RWPE2 (cell line): ENCODE results near the gene OIT3.

Experiments
- ATAC-seq: fragments of 200-7000 bp; cut with Tn5 transposase; 3 replicates; pipeline ENCODE4 v1.9.1; 2021; ENCODE audit warnings: low read depth
- DNase-seq: peaks from one replicate; pipeline ENCODE4 v3.0.0-alpha.2; 2020; ENCODE audit warnings: low spot score
- H3K27ac ChIP-seq: fragments of 450-650 bp; 2 replicates; pipeline ENCODE4 v1.5.1; 2017; ENCODE audit warnings: mild to moderate bottlenecking; ENCODE audit not compliant: poor library complexity, severe bottlenecking
- H3K27me3 ChIP-seq: fragments of 250-450 bp; sonication (Bioruptor Pico); 2 replicates; pipeline ENCODE4 v1.5.1; 2021; ENCODE audit warnings: mild to moderate bottlenecking, moderate library complexity; ENCODE audit not compliant: insufficient read depth, poor library complexity, severe bottlenecking
- H3K36me3 ChIP-seq: fragments of 250-450 bp; sonication (Bioruptor Pico); 2 replicates; pipeline ENCODE4 v1.5.1; 2020; ENCODE audit warnings: low read depth, mild to moderate bottlenecking, moderate library complexity
- H3K4me1 ChIP-seq: fragments of 250-450 bp; sonication (Bioruptor Pico); 2 replicates; pipeline ENCODE4 v1.5.1; 2021; ENCODE audit warnings: mild to moderate bottlenecking, moderate library complexity; ENCODE audit not compliant: insufficient read depth, poor library complexity, severe bottlenecking
- H3K4me3 ChIP-seq: fragments of 250-450 bp; sonication (Bioruptor Pico); 2 replicates; pipeline ENCODE4 v1.5.1; 2021; ENCODE audit warnings: mild to moderate bottlenecking, moderate library complexity; ENCODE audit not compliant: severe bottlenecking
- H3K9me3 ChIP-seq: fragments of 250-450 bp; sonication (Bioruptor Pico); 2 replicates; pipeline ENCODE4 v1.5.1; 2021; ENCODE audit warnings: mild to moderate bottlenecking, moderate library complexity; ENCODE audit not compliant: severe bottlenecking
- TF ChIP-seq, protein P1 (sequence below): fragments of 450-650 bp; IDR thresholded peaks from one replicate; pipeline ENCODE4 v1.5.1; 2017; ENCODE audit warnings: mild to moderate bottlenecking, moderate library complexity; ENCODE audit not compliant: poor library complexity, severe bottlenecking

OIT3 gene

DNA sequence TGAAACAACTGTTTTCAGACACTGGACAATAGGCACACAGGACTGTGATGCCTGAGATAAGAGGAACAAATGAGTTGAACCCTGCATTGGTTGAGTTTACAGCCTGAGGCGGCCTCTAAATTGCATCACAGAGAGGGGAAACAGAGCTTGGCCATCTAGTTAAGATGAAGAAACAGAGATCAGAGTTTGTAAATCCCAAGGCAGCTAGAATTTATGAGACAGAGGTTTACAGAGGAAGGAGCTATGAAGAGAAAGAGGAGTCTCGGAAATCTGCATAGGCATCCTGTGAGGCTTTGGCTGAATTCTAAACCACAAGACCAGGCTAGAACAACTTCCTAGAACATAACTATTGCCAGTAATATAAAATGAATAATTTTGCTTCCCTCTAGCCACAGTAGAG is 41.0 kb upstream of the OIT3 start:
- no peak overlapping the region for H3K4me3 ChIP-seq
- no peaks in the 10 kb centered on the region for H3K27me3 ChIP-seq
- no peak for DNase-seq
- no peak overlapping the region for H3K27ac ChIP-seq
- TF ChIP-seq, protein P1, sequence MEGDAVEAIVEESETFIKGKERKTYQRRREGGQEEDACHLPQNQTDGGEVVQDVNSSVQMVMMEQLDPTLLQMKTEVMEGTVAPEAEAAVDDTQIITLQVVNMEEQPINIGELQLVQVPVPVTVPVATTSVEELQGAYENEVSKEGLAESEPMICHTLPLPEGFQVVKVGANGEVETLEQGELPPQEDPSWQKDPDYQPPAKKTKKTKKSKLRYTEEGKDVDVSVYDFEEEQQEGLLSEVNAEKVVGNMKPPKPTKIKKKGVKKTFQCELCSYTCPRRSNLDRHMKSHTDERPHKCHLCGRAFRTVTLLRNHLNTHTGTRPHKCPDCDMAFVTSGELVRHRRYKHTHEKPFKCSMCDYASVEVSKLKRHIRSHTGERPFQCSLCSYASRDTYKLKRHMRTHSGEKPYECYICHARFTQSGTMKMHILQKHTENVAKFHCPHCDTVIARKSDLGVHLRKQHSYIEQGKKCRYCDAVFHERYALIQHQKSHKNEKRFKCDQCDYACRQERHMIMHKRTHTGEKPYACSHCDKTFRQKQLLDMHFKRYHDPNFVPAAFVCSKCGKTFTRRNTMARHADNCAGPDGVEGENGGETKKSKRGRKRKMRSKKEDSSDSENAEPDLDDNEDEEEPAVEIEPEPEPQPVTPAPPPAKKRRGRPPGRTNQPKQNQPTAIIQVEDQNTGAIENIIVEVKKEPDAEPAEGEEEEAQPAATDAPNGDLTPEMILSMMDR: no peak
- no peaks in the 10 kb centered on the region for H3K9me3 ChIP-seq
- ATAC-seq: no peak
- H3K36me3 ChIP-seq: no peaks in the 10 kb centered on the region
- H3K4me1 ChIP-seq: peaks cover 5% of the 10 kb centered on the region

DNA sequence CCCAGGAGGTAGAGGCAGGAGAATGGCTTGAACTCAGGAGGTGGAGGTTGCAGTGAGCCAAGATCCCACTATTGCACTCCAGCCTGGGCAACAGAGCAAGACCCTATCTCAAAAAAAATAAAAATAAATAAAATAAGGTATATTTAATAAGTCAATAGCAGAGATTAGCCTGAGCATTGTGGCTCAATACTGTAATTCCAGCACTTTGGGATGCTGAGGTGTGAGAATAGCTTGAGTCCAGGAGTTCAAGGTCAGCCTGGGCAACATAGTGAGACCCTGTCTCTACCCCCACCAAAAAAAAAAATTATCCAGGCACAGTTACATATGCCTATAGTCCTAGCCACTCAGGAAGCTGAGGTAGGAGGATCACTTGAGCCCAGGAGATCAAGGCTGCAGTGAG is 38.4 kb upstream of the OIT3 start:
- TF ChIP-seq, protein P1: no peak

DNA sequence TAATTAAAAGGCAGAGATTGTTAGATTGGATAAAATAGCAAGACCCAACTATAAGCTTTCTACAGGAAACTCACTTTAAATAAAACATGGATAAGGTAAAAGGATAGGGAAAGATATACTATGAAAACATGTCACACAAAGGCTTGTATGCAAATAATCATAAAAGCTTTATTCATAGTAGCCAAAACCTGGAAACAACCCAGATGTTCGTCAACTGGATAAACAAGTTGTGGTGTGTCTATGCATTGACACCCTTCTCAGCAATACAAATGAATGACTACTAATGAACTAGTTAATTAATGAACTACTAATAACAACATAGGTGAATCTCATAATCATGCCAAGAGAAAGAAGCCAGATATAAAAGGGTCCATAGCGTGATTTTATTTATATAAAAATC is 37.7 kb upstream of the OIT3 start:
- ATAC-seq: no peak
- TF ChIP-seq, protein P1: no peak

More for the DNA sequence above, 38.4 kb upstream of the OIT3 start:
- Histone ChIP-seq H3K27ac (no peak overlapping the region), H3K9me3 (no peaks in the 10 kb centered on the region), H3K36me3 (peaks cover 9% of the 10 kb centered on the region), H3K27me3 (no peaks in the 10 kb centered on the region), H3K4me1 (no peaks in the 10 kb centered on the region), H3K4me3 (no peak overlapping the region)
- DNase-seq (no peak), ATAC-seq (no peak)

DNA sequence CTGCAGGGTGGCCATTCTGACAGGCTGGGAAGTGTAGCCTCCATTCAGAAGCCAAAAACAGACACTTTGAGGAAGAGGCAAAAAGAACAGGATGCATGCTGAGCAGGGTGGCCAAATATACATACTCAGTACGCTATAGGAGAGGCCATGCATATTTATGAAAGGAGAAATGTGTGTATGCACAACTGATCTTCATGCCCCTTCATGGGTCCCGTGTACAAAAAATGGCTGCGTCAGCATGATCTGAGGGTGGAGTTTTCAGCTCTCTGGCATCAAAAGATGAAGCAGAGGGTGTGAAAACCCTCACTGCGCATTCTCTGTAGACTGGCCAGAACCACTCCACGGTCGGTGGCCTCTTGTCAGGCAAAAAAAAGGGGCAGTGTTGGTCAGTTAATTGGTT is 35.5 kb upstream of the OIT3 start:
- Histone ChIP-seq H3K27me3 (no peaks in the 10 kb centered on the region), H3K9me3 (no peaks in the 10 kb centered on the region), H3K4me1 (no peaks in the 10 kb centered on the region), H3K36me3 (peaks cover 19% of the 10 kb centered on the region), H3K4me3 (no peak overlapping the region), H3K27ac (no peak overlapping the region)
- DNase-seq: no peak
- no peak for ATAC-seq
- TF ChIP-seq, protein P1: no peak

More for the DNA sequence above, 37.7 kb upstream of the OIT3 start:
- DNase-seq: no peak
- no peaks in the 10 kb centered on the region for H3K9me3 ChIP-seq
- H3K27ac ChIP-seq: no peak overlapping the region
- no peaks in the 10 kb centered on the region for H3K4me1 ChIP-seq
- peaks cover 15% of the 10 kb centered on the region for H3K36me3 ChIP-seq
- H3K27me3 ChIP-seq: no peaks in the 10 kb centered on the region
- no peak overlapping the region for H3K4me3 ChIP-seq

DNA sequence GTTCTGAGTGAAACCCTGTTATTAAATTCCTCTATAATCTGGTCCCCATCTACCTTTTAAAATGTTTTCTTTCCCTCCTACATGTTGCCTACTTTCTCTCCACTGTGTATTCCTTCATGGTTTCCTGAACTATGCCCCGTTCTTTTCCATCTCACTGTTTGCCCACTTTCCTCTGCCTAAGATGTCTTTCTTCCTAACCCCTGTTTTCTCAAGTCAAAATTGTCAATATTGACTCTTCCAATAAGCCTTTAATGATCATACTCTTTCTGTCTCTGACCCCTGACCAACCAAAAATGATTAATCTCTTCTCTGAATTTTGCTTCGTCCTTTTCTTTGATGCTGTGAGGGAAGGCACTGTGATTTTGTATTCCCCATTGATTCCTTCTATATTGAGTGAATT is 30.6 kb upstream of the OIT3 start:
- Histone ChIP-seq H3K27me3 (no peaks in the 10 kb centered on the region), H3K9me3 (no peaks in the 10 kb centered on the region), H3K4me3 (no peak overlapping the region), H3K27ac (no peak overlapping the region), H3K4me1 (no peaks in the 10 kb centered on the region), H3K36me3 (peaks cover 33% of the 10 kb centered on the region)
- DNase-seq (no peak), ATAC-seq (no peak)
- TF ChIP-seq, protein P1: no peak
